Vagina (tissue), 2 donors: ENCODE data around the gene FRMD1. TPM values are rescaled to one million over a fixed set of nuclear protein-coding genes. Genes with fewer than 3 reads are reported as not detected.

Experiments used
- DNase-seq, 2 donors: peaks; one replicate each; pipeline ENCODE4 v3.0.0-alpha.2; 2017; ENCODE audit errors: extremely low spot score in 2 of 2
- H3K27ac ChIP-seq: fragments of 200-600 bp; sonication (generic); one replicate; pipeline ENCODE4 v1.5.1; 2019
- H3K27me3 ChIP-seq: fragments of 200-600 bp; sonication (generic); one replicate; pipeline ENCODE4 v1.5.1; 2019
- H3K36me3 ChIP-seq, 2 donors: fragments of 200-600 bp; sonication (generic); one replicate each; pipeline ENCODE4 v1.5.1; 2017 to 2019
- H3K4me1 ChIP-seq: fragments of 200-600 bp; sonication (generic); one replicate; pipeline ENCODE4 v1.5.1; 2019
- H3K4me3 ChIP-seq, 2 donors: fragments of 200-600 bp; sonication (generic); 1 replicate in 1 of 2; 2 replicates in 1 of 2; pipeline ENCODE4 v1.5.1; 2016 to 2019
- H3K9me3 ChIP-seq: fragments of 200-600 bp; sonication (generic); one replicate; pipeline ENCODE4 v1.5.1; 2019
- CTCF ChIP-seq, 3 experiments: fragments of 450-650 bp in 2 of 3; fragments of 200-600 bp in 1 of 3; sonication (generic) in 1 of 3; IDR thresholded peaks; one replicate each; pipeline ENCODE4 v1.5.1; 2017 to 2019; ENCODE audit warnings: antibody characterized with exemption in 3 of 3, mild to moderate bottlenecking in 2 of 3, moderate library complexity in 2 of 3
- POLR2A ChIP-seq, 2 donors: fragments of 450-650 bp; IDR thresholded peaks; one replicate each; pipeline ENCODE4 v1.6.1; 2017; ENCODE audit warnings: antibody characterized with exemption in 2 of 2, mild to moderate bottlenecking in 2 of 2, moderate library complexity in 2 of 2
- POLR2AphosphoS5 ChIP-seq, 2 donors: sonication (generic); formaldehyde crosslinking; IDR thresholded peaks; one replicate each; pipeline ENCODE4 v1.9.0; 2017; ENCODE audit warnings: antibody characterized with exemption in 2 of 2, mild to moderate bottlenecking in 2 of 2, low read depth in 1 of 2; ENCODE audit not compliant: insufficient read depth in 1 of 2
- intact Hi-C: fragments of 100-400 bp; cut with DNase I; formaldehyde crosslinking; loops from one replicate; pipeline ENCODE4 v1.15.1; 2023
- total RNA-seq: library from RNA; depleted of rRNA; stranded (reverse); fragments of >200 nt; gene quantifications from one replicate; pipeline ENCODE4 v1.2.3, GENCODE V29; 2016

FRMD1 gene
- total RNA-seq, 1 donor from 2014 or later = not detected

DNA sequence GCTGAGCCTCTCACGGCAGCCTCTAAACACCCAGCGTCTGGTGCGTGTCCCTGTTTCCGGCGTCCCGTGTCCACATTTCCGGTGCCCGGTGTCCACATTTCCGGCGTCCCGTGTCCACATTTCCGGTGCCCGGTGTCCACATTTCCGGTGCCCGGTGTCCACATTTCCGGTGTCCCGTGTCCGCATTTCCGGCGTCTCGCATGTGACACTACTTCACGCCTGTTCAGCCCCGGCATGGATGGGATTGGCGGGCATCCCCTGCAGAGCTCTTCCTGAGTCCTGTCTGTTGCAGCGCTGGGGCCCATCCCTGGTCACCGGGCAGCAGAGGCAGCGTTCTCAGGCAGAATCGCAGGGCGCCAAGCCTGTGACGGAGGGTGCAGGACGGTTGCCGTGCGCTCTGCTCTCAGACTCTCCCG, 3.2 kb downstream of the FRMD1 start:
- intact Hi-C loops = no loop called here
- H3K4me1 ChIP-seq = peaks cover 5% of the 10 kb centered on the region
- H3K27me3 ChIP-seq = no peaks in the 10 kb centered on the region
- H3K9me3 ChIP-seq = no peaks in the 10 kb centered on the region
- DNase-seq = no peak
- H3K4me3 ChIP-seq = no peak overlapping the region
- no peaks in the 10 kb centered on the region for H3K36me3 ChIP-seq
- TF ChIP-seq POLR2AphosphoS5 (IDR thresholded peaks at IDR 0.05; ENCODE audit: insufficient read depth in 1 of 2, low read depth in 1 of 2) = no peak
- no peak for TF ChIP-seq POLR2A (IDR thresholded peaks at IDR 0.05)
- no peak for TF ChIP-seq CTCF (IDR thresholded peaks at IDR 0.05)
- no peak overlapping the region for H3K27ac ChIP-seq

DNA sequence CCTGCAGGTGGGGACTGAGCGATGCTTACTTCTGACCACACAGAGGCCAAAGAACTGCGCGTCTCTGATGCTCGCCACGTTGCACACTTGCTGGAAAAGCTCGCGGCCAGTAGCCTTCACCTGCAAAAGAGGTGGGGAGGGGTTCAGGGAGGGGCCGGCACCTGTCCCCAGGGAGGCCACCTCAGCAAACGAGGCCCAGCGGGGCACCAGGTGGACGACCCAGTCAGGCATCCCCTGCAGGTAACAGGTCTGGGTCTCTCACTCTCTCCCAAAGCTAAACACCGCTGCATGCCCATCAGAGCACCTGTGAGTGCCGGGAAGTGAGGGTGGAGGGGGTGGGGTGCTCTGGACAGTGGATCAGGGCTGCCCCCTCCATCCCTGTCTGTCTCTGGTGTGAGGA, 3.8 kb downstream of the FRMD1 start:
- intact Hi-C loops = no loop called here
- Histone ChIP-seq H3K4me1 (peaks cover 5% of the 10 kb centered on the region), H3K9me3 (no peaks in the 10 kb centered on the region), H3K36me3 (no peaks in the 10 kb centered on the region), H3K4me3 (no peak overlapping the region), H3K27me3 (no peaks in the 10 kb centered on the region), H3K27ac (no peak overlapping the region)
- no peak for TF ChIP-seq POLR2A (IDR thresholded peaks at IDR 0.05)
- no peak for TF ChIP-seq POLR2AphosphoS5 (IDR thresholded peaks at IDR 0.05; ENCODE audit: insufficient read depth in 1 of 2, low read depth in 1 of 2)
- TF ChIP-seq CTCF (IDR thresholded peaks at IDR 0.05) = no peak
- no peak for DNase-seq

- Histone ChIP-seq H3K4me1 (peaks cover 5% of the 10 kb centered on the region), H3K9me3 (no peaks in the 10 kb centered on the region), H3K27ac (no peak overlapping the region), H3K36me3 (no peaks in the 10 kb centered on the region), H3K4me3 (no peak overlapping the region), H3K27me3 (no peaks in the 10 kb centered on the region)
- no peak for DNase-seq
- TF ChIP-seq POLR2A (IDR thresholded peaks at IDR 0.05) = no peak
- TF ChIP-seq CTCF (IDR thresholded peaks at IDR 0.05) = no peak
- no peak for TF ChIP-seq POLR2AphosphoS5 (IDR thresholded peaks at IDR 0.05; ENCODE audit: insufficient read depth in 1 of 2, low read depth in 1 of 2)
- intact Hi-C loops = no loop called here
These were observed 4.9 kb downstream of the FRMD1 start for GRCh38 chr6:168073937-168074730.

GRCh38 chr6:168072730-168073129, 6.3 kb downstream of the FRMD1 start:
- no peak overlapping the region for H3K27ac ChIP-seq
- H3K36me3 ChIP-seq = no peaks in the 10 kb centered on the region
- no peaks in the 10 kb centered on the region for H3K4me1 ChIP-seq
- no peak overlapping the region for H3K4me3 ChIP-seq
- no peaks in the 10 kb centered on the region for H3K9me3 ChIP-seq
- TF ChIP-seq POLR2A (IDR thresholded peaks at IDR 0.05) = no peak
- no peak for TF ChIP-seq POLR2AphosphoS5 (IDR thresholded peaks at IDR 0.05; ENCODE audit: insufficient read depth in 1 of 2, low read depth in 1 of 2)
- TF ChIP-seq CTCF (IDR thresholded peaks at IDR 0.05) = no peak
- no peak for DNase-seq
- intact Hi-C loops = no loop called here
- H3K27me3 ChIP-seq = no peaks in the 10 kb centered on the region

DNA sequence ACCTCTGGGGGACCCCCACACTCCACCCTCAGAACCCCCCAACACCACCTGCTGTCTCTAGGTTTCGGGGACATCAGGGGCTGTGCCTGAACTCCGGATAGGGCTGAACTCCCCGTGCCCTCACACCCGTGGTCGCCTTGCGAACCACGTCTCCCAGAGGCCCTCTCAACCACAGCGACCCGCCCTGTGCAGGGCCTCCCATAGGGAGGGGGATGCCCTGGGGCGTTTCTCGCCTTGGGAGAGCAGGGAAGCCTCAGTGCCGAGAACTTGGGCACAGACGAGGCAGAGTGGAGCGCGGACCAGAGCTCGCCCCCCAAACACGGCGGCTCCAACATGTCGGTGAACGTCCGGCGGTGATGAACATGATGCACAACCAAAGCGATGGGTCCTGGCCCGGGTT, 6.8 kb downstream of the FRMD1 start:
- no peak for DNase-seq
- H3K9me3 ChIP-seq = no peaks in the 10 kb centered on the region
- intact Hi-C loops = no loop called here
- H3K27ac ChIP-seq = no peak overlapping the region
- no peaks in the 10 kb centered on the region for H3K36me3 ChIP-seq
- no peaks in the 10 kb centered on the region for H3K4me1 ChIP-seq
- H3K27me3 ChIP-seq = no peaks in the 10 kb centered on the region
- TF ChIP-seq CTCF (IDR thresholded peaks at IDR 0.05) = no peak
- TF ChIP-seq POLR2A (IDR thresholded peaks at IDR 0.05) = no peak
- TF ChIP-seq POLR2AphosphoS5 (IDR thresholded peaks at IDR 0.05; ENCODE audit: insufficient read depth in 1 of 2, low read depth in 1 of 2) = no peak
- no peak overlapping the region for H3K4me3 ChIP-seq
